Tongue (tissue), 2 donors: ENCODE data around the gene MCEE. TPM values are rescaled to one million over a fixed set of nuclear protein-coding genes. Genes with fewer than 3 reads are reported as not detected.
"Not testable (repeated sequence)": the region's sequence is repeated elsewhere in the genome, so short reads cannot be mapped to it uniquely, and the experiment has no call there.

Experiments
- DNase-seq: peaks from one replicate; pipeline ENCODE4 v3.0.0-alpha.2; 2015
- total RNA-seq: library from RNA; depleted of rRNA; stranded (reverse); fragments of >200 nt; gene quantifications from one replicate; pipeline ENCODE4 v1.2.3, GENCODE V29; 2014

Gene MCEE
- total RNA-seq, 1 donor from 2014 or later: 39.8 TPM

DNA sequence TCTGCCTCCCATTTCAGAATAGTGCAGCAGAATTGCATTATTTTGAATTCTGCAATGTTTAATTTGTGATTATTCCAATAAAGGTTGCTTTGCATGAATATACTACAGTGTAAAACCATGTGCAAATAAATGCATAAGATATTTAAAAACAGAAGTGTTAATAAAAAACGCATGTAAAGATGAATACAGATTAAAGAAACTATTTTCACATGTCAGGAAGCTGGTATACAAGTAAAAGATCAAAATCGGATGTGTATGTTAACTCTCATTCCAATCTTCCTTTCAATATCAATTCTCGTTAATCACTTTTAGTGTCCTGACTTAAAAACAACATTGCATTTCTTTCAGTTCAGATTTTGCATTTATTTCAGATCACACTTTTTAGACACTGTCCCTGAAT is 3.1 kb downstream of the MCEE start:
- DNase-seq: no peak

- DNase-seq: no peak
Measured at GRCh38 chr2:71125506-71126294, 4.3 kb downstream of the MCEE start.

DNA sequence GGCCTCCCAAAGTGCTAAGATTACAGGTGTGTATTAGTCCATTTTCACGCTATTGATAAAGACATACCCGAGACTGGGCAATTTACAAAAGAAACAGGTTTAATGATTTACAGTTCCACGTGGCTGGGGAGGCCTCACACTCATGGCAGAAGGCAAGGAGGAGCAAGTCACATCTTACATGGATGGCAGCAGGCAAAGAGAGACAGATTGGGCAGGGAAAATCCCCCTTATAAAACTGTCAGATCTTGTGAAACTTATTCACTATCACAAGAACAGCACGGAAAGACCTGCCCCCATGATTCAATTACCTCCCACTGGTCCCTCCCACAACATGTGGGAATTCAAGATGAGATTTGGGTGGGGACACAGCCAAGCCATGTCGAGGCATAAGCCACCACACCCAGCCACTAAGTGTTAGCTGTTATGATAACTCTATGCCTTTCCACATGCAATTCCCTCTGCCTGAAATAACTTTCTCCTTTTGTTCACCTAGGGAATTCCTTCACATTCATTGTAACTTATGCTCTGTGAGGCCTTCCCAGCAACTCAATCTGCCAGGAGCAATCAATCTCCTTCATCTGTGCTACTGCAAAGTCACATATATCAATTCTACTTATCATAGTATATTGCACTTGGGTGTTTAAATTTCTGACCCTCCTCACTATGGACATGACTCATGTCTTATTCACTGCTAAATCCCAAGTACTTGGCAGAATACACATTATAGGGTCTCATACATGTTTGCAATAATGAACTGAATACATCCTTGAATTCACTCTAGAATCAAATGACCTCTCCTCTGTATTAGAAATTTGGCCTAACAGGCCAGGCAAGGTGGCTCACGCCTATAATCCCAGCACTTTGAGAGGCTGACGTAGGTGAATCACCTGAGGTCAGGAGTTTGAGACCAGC is 7.4 kb downstream of the MCEE start:
- no peak for DNase-seq

- DNase-seq: no peak
Measured at GRCh38 chr2:71121479-71121878, 8.6 kb downstream of the MCEE start.

GRCh38 chr2:71120195-71120594 is 9.8 kb downstream of the MCEE start:
- no peak for DNase-seq

DNA sequence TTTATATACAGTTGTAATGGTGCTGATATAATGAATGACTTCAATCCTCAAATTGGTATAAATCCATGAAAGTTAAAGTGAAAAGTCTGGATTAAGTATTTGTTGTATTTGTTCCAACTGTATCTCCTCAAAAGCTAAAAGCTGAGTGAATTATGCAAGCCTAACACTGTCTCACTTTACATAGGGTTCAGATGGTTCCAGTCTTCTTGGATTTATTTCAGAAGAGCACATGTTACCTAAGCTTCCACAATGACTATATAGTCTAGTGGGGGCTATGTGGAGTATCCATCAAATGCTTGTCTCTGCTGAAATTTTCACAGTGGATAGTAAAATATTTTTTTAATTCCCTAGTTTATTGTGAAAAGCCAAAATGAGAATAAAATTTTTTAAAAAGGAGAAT is 13.0 kb downstream of the MCEE start:
- no peak for DNase-seq

GRCh38 chr2:71113843-71114242 is 16.2 kb downstream of the MCEE start:
- no peak for DNase-seq

- DNase-seq: no peak
Measured at GRCh38 chr2:71108091-71108490, 21.9 kb downstream of the MCEE start.

GRCh38 chr2:71106463-71106862 is 23.6 kb downstream of the MCEE start:
- not testable (repeated sequence) for DNase-seq

GRCh38 chr2:71103809-71104208 is 26.2 kb downstream of the MCEE start:
- DNase-seq: no peak

- DNase-seq: no peak
Measured at GRCh38 chr2:71102981-71103681, 26.9 kb downstream of the MCEE start.

- DNase-seq: no peak
Measured at GRCh38 chr2:71101656-71102055, 28.4 kb downstream of the MCEE start.

- peak; percentile 34 for DNase-seq
Measured at GRCh38 chr2:71100195-71100964, 29.6 kb downstream of the MCEE start.

DNA sequence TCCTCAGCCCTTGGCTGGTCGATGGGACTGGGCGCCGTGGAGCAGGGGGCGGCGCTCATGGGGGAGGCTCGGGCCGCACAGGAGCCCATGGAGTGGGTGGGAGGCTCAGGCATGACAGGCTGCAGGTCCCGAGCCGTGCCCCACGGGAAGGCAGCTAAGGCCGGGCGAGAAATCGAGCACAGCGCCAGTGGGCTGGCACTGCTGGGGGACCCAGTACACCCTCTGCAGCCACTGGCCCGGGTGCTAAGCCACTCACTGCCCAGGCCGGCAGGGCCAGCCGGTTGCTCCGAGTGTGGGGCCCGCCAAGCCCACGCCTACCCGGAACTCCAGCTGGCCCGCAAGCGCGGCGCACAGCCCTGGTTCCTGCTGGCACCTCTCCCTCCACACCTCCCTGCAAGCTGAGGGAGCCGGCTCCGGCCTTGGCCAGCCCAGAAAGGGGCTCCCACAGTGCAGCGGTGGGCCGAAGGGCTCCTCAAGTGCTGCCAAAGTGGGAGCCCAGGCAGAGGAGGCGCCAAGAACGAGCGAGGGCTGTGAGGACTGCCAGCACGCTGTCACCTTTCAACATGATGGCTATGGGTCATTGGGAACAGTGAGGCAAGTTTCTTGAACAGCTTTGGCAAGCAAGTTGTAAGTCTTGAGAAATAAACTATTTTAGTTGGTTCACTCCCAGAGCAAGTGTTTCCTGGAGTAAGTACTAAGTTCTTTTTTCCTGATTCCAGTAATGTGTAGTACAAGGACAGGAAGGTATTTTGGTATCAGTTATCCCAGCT is 37.4 kb downstream of the MCEE start:
- DNase-seq: not testable (repeated sequence)

GRCh38 chr2:71091808-71092207 is 38.2 kb downstream of the MCEE start:
- not testable (repeated sequence) for DNase-seq

DNA sequence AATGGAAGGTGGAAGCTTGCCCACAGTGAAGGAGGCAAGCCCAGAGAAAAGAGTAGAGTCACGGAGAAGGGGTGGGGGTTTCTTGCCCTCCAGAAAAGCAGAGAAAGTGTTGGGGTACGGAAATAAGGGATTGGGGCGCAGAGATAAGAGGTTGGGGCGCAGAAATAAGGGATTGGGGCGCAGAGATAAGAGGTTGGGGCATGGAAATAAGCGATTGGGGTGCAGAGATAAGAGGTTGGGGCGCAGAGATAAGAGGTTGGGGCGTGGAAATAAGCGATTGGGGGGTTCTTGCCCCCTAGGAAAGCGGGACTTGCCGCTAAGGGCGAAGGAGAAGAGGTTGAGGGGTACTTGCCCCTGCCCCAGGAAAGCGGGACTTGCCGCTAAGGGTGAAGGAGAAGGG is 40.6 kb downstream of the MCEE start:
- not testable (repeated sequence) for DNase-seq

GRCh38 chr2:71085325-71086003 is 44.6 kb downstream of the MCEE start:
- not testable (repeated sequence) for DNase-seq

- not testable (repeated sequence) for DNase-seq
Measured at GRCh38 chr2:71083752-71084312, 46.2 kb downstream of the MCEE start.

DNA sequence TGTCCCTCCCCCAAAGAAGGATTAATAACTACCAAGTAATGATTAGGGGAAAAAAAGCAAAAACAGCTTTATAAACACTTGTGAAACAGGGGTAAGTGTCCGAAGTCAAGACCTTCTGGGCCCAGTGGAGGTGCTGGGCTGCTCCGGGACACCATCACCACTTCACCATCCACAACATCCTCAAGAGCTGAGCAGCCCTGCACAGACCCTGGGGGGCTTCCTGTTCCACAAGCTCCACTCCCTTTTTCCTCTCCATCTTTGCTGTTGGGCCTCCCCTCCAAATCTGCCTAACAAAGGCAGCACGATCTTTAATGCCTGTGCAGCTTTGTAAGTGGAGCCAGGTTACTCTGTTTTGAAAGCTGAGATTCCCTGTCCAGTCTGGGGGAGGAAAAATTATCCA is 46.7 kb downstream of the MCEE start:
- DNase-seq: not testable (repeated sequence)
